Measurements from ENCODE around the gene SHD. TPM values are rescaled to one million over a fixed set of nuclear protein-coding genes. Genes with fewer than 3 reads are reported as not detected.
"Not testable (repeated sequence)": the region's sequence is repeated elsewhere in the genome, so short reads cannot be mapped to it uniquely, and the experiment has no call there.

SHD gene
- total and polyA plus RNA-seq, 2 experiments from 2014 or later, result 3.4 TPM; not detected in 1

DNA sequence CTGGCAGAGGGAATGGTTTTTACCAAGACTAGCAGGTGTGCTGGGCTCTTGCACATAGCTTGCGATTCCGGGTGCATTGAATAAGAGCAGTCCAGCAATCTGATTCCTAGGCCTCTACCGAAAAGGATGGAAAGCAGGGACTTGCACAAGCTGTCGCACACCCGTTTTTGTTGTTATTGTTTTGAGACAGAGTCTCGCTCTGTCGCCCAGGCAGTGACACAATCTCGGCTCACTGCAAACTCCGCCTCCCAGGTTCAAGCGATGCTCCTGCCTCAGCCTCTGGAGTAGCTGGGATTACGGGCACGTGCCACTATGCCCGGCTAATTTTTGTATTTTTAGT, 44.2 kb upstream of the SHD start:
- no peaks in the 10 kb centered on the region for H3K79me2 ChIP-seq
- H2AFZ ChIP-seq, result no peak overlapping the region
- H4K20me1 ChIP-seq (ENCODE audit: insufficient read depth, poor library complexity, severe bottlenecking), result no peaks in the 10 kb centered on the region
- no peak overlapping the region for H3K4me3 ChIP-seq
- DNase-seq (ENCODE audit: low spot score), result no peak
- H3K4me1 ChIP-seq (ENCODE audit: insufficient read depth), result no peaks in the 10 kb centered on the region
- 83% methylated on average over 13 of the region's 13 CpGs for WGBS (ENCODE audit: low lambda C conversion rate, missing lambda C conversion rate)
- H3K4me2 ChIP-seq, result no peak overlapping the region
- no peak overlapping the region for H3K27ac ChIP-seq
- H3K27me3 ChIP-seq, result no peaks in the 10 kb centered on the region
- no peaks in the 10 kb centered on the region for H3K9me2 ChIP-seq (replicated peaks; ENCODE audit: insufficient read depth)
- TF ChIP-seq EZH2 (IDR thresholded peaks at IDR 0.05; ENCODE audit: borderline replicate concordance) (no peak), EZH2phosphoT487 (IDR thresholded peaks at IDR 0.05; ENCODE audit: low read depth, severe bottlenecking, unreplicated experiment) (no peak)
- H3K36me3 ChIP-seq (replicated peaks; ENCODE audit: insufficient read depth, low read depth), result no peaks in the 10 kb centered on the region
- no peaks in the 10 kb centered on the region for H3K9me3 ChIP-seq (ENCODE audit: low read depth)

GRCh38 chr19:4237510-4237909, 41.6 kb upstream of the SHD start:
- H3K27me3 ChIP-seq; H4K20me1 ChIP-seq (ENCODE audit: insufficient read depth, poor library complexity, severe bottlenecking); H3K9me2 ChIP-seq (replicated peaks; ENCODE audit: insufficient read depth); H3K79me2 ChIP-seq; H3K36me3 ChIP-seq (replicated peaks; ENCODE audit: insufficient read depth, low read depth); H3K4me3 ChIP-seq; H3K27ac ChIP-seq; H2AFZ ChIP-seq; H3K4me1 ChIP-seq (ENCODE audit: insufficient read depth); DNase-seq (ENCODE audit: low spot score); H3K9me3 ChIP-seq (ENCODE audit: low read depth); H3K4me2 ChIP-seq: not testable (repeated sequence)
- 92% methylated on average over 16 of the region's 16 CpGs for WGBS (ENCODE audit: low lambda C conversion rate, missing lambda C conversion rate)

DNA sequence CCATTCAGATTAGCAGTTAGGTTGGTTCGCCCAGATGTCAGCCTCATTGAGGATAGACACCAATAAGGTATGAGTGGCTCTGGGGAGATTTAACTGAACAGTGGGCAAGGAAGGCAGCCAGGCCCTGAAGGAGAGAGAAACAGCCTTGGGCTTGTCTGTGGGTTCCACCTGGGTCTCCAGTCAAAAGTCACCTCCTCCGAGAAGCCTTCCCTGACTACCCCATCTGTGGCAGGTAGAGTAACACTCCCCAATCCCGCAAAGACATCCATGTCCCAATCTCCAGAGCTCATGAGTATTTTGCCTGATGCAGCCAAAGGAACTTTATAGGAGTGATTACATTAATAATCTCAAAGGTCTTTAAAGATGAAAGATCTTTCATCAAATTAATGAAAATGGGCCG, 40.2 kb upstream of the SHD start:
- no peaks in the 10 kb centered on the region for H3K4me1 ChIP-seq (ENCODE audit: insufficient read depth)
- no peaks in the 10 kb centered on the region for H3K27me3 ChIP-seq
- H2AFZ ChIP-seq, result no peak overlapping the region
- H3K27ac ChIP-seq, result no peak overlapping the region
- 92% methylated on average over 4 of the region's 4 CpGs for WGBS (ENCODE audit: low lambda C conversion rate, missing lambda C conversion rate)
- no peaks in the 10 kb centered on the region for H3K36me3 ChIP-seq (replicated peaks; ENCODE audit: insufficient read depth, low read depth)
- H3K4me3 ChIP-seq, result no peak overlapping the region
- DNase-seq (ENCODE audit: low spot score), result no peak
- TF ChIP-seq CTCF (IDR thresholded peaks at IDR 0.05; ENCODE audit: poor library complexity) (no peak), EZH2 (IDR thresholded peaks at IDR 0.05; ENCODE audit: borderline replicate concordance) (no peak), EZH2phosphoT487 (IDR thresholded peaks at IDR 0.05; ENCODE audit: low read depth, severe bottlenecking, unreplicated experiment) (no peak)
- H3K4me2 ChIP-seq, result no peak overlapping the region
- no peaks in the 10 kb centered on the region for H3K9me2 ChIP-seq (replicated peaks; ENCODE audit: insufficient read depth)
- H3K9me3 ChIP-seq (ENCODE audit: low read depth), result no peaks in the 10 kb centered on the region
- no peaks in the 10 kb centered on the region for H3K79me2 ChIP-seq
- H4K20me1 ChIP-seq (ENCODE audit: insufficient read depth, poor library complexity, severe bottlenecking), result no peaks in the 10 kb centered on the region

GRCh38 chr19:4241824-4242430, 37.1 kb upstream of the SHD start:
- H3K9me3 ChIP-seq (ENCODE audit: low read depth), result no peaks in the 10 kb centered on the region
- H3K79me2 ChIP-seq, result no peaks in the 10 kb centered on the region
- H3K4me2 ChIP-seq, result no peak overlapping the region
- no peak overlapping the region for H2AFZ ChIP-seq
- peaks cover 4% of the 10 kb centered on the region for H3K4me1 ChIP-seq (ENCODE audit: insufficient read depth)
- H3K4me3 ChIP-seq, result no peak overlapping the region
- TF ChIP-seq EZH2phosphoT487 (IDR thresholded peaks at IDR 0.05; ENCODE audit: low read depth, severe bottlenecking, unreplicated experiment) (no peak), CTCF (IDR thresholded peaks at IDR 0.05; ENCODE audit: poor library complexity) (no peak), EZH2 (IDR thresholded peaks at IDR 0.05; ENCODE audit: borderline replicate concordance) (no peak)
- no peaks in the 10 kb centered on the region for H4K20me1 ChIP-seq (ENCODE audit: insufficient read depth, poor library complexity, severe bottlenecking)
- H3K36me3 ChIP-seq (replicated peaks; ENCODE audit: insufficient read depth, low read depth), result no peaks in the 10 kb centered on the region
- 78% methylated on average over 5 of the region's 5 CpGs for WGBS (ENCODE audit: low lambda C conversion rate, missing lambda C conversion rate)
- H3K27ac ChIP-seq, result no peak overlapping the region
- H3K27me3 ChIP-seq, result no peaks in the 10 kb centered on the region
- DNase-seq (ENCODE audit: low spot score), result no peak
- no peaks in the 10 kb centered on the region for H3K9me2 ChIP-seq (replicated peaks; ENCODE audit: insufficient read depth)

DNA sequence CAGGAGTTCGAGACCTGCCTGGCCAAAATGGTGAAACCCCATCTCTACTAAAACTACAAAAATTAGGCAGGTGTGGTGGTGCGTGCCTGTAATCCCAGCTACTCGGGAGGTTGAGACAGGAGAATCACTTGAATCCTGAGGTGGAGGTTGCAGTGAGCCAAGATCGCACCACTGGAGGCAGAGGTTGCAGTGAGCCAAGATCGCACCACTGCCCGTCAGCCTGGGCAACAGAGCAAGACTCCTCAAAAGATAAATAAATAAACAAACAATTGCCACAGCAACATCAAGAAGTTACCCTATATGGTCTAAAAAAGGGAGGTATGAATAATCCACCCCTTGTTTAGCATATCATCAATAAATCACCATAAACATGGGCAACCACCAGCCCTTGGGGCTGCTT, 33.1 kb upstream of the SHD start:
- 98% methylated on average over 6 of the region's 6 CpGs for WGBS (ENCODE audit: low lambda C conversion rate, missing lambda C conversion rate)
- not testable (repeated sequence) for DNase-seq (ENCODE audit: low spot score); H4K20me1 ChIP-seq (ENCODE audit: insufficient read depth, poor library complexity, severe bottlenecking); H3K9me2 ChIP-seq (replicated peaks; ENCODE audit: insufficient read depth); H3K27me3 ChIP-seq; H3K9me3 ChIP-seq (ENCODE audit: low read depth); H3K4me3 ChIP-seq; H3K4me1 ChIP-seq (ENCODE audit: insufficient read depth); H3K36me3 ChIP-seq (replicated peaks; ENCODE audit: insufficient read depth, low read depth); H3K79me2 ChIP-seq
- Histone ChIP-seq H2AFZ (peak overlapping the region; percentile 83), H3K4me2 (peak overlapping the region; percentile 75), H3K27ac (peak overlapping the region; percentile 97)

Data from hepatocyte (in vitro differentiated cells).